HG02970 (cell line): ENCODE results near the gene ATXN7L1.

ENCODE experiments used
- ATAC-seq: cut with Tn5 transposase; IDR thresholded peaks from one replicate; pipeline ENCODE4 v1.9.1; 2021; ENCODE audit warnings: mild to moderate bottlenecking, moderate library complexity, moderate number of reproducible peaks; ENCODE audit not compliant: unreplicated experiment, low FRiP score

ATXN7L1 gene

DNA sequence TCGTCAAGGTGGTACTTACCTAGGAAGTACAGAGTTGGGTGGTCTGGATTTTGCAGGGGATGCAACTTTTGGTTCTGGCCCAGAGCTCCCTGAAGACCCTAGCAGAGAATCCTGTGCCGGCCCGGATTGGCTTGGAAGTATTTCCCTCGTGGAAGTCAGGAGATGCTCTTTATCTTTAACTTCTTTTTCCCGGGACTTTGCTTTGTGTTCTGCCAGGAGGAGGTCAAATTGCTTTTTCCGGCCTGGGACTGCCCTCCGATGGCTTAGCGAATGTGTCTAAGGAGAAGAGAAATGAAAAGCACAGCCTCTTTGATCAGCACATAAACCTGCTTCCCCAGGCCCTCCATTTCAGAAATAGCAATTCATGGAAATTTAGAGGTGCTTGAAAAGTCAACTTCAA is 238.1 kb downstream of the ATXN7L1 start:
- ATAC-seq: no peak

- no peak for ATAC-seq
Observed at GRCh38 chr7:105637755-105638154, 238.6 kb downstream of the ATXN7L1 start.

DNA sequence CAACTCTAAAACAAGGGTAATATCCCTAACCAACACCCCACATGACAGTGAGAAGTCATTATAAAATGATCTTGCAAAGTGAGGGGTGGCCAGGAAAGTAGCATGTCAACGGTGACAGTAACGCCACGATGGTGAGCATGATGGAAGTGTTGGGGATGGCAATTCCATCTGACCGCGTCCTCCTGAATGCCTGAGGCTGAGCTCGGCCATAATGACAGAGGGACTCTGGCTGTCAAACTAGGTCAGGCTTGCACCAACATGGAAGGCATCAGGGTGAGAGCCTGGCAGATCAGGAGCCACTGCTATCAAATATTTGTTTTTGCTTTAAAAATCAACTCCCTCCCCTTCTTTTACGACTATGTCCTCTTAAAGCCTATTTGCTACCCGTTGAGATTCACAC is 239.4 kb downstream of the ATXN7L1 start:
- ATAC-seq: no peak

DNA sequence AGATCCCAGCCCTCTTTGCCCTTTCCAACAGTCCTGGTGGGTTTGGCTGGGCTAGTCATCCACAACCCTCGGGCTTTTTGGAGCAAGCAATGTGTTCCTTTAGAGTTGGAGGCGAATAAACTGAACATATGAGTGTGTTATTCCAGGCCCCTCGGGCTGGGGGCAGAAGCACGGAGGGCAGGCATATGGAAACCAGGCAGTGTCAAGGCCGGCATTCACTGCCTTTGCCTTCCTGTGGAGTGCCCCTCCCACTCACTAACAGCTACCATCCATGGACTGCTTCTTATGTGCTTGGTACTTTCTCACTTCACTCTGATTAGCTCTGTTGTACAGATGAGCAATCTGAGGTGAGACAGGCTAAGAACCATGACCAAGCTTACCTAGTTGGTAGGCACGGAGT is 241.2 kb downstream of the ATXN7L1 start:
- ATAC-seq: no peak

DNA sequence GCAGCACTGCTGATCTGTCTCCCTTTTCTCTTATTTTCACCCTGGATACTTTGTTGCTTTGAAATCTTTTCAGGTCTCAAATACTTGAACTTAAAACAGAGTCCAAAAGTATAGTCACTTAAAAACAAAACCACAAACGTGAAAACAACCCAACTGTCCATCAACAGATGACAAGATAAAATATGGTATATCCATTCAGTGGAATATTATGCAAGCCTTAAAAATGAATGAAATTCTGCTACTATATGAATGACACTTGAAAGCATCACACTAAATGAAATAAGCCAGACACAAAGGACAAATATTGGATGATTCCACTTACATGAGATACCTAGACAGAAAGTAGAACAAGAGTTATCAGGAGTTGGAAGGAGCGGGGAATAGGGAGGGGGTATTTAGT is 250.4 kb downstream of the ATXN7L1 start:
- ATAC-seq: no peak

DNA sequence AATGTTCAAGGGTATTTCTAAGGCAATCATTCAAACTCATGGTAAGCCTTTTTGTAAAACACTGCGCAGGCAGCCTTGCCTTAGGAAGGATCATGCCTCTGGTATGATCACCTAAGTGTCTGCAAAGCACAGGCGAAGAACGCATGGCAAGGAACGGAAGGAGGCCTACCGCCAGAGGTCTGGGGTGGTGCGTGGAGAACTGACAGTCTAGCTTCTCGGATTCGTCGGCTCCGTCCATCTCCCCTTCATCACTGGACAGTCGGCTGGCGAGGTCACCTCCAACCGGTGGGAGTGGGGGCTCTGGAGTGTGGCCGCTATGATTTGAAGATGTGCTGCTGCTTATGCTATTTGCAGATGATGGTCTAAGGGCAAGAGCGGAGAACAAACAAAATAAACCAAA is 252.5 kb downstream of the ATXN7L1 start:
- ATAC-seq: no peak

DNA sequence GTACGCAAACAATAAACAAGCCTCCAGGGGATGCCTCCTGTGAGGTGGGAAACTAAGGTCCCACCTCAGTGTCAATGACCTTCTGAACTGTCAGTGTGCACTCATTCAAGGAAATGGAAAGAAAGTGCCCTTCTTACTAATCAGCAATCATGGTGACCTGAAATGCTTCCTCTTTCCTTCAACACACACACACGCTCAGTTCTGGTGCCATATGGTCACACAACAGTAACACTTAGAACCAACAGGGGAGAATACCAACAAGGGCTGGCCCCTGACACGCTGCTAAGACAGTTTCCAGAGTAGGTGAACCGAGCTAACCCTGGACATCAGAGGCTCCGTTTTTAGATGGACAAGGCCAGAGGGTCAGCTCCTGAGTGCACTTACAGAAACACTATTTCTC is 253.0 kb downstream of the ATXN7L1 start:
- ATAC-seq: no peak

GRCh38 chr7:105622106-105622731 is 254.2 kb downstream of the ATXN7L1 start:
- ATAC-seq: no peak

DNA sequence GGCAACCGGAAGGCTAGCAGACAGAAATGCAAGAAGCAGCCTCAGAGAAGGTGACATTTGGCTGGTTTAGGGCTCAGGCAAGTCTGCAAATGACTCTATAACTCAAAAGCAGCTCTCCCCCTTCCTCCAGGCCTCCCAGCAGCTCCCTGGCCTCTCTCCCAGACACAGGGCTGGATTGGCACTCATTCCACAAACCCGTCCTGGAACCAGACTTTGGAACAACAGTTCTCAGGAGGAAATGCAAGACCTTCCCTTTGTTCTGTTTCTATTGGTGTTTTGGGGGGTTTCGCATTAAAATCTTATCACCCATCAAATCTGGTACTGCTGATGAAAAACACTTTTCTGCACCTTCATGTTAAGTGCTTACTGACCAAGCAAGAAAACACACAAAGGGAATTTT is 254.8 kb downstream of the ATXN7L1 start:
- no peak for ATAC-seq

GRCh38 chr7:105621176-105621575 is 255.2 kb downstream of the ATXN7L1 start:
- ATAC-seq: no peak

DNA sequence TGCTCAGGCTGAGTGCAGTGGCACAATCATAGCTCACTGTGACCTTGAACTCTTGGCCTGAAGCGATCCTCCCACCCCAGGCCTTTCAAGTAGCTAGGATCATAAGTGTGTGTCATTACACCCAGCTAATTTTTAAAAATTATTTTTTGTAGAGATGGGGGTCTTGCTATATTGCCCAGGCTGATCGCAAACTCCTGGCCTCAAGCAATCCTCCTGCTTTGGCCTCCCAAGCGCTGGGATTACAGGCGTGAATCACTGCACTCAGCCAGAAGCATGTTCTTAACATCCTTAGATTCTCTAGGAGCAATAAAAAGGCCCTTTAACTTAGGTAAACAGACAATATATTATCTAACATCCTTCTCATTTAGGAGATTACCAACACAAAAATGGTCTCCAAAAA is 256.8 kb downstream of the ATXN7L1 start:
- no peak for ATAC-seq

DNA sequence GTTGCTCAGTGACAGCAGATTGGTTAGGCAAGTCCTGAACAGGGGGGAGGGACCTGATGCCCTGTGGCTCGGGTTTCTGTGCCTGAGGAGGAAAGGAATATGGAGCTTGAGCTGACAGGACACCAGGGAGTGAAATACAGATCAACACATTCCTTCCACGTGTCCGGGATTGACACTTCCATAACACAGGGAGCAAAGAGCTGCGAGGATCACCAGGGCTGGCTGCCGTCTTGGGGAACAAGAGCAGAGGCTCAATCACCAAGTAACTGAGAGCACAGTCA is 258.4 kb downstream of the ATXN7L1 start:
- no peak for ATAC-seq

DNA sequence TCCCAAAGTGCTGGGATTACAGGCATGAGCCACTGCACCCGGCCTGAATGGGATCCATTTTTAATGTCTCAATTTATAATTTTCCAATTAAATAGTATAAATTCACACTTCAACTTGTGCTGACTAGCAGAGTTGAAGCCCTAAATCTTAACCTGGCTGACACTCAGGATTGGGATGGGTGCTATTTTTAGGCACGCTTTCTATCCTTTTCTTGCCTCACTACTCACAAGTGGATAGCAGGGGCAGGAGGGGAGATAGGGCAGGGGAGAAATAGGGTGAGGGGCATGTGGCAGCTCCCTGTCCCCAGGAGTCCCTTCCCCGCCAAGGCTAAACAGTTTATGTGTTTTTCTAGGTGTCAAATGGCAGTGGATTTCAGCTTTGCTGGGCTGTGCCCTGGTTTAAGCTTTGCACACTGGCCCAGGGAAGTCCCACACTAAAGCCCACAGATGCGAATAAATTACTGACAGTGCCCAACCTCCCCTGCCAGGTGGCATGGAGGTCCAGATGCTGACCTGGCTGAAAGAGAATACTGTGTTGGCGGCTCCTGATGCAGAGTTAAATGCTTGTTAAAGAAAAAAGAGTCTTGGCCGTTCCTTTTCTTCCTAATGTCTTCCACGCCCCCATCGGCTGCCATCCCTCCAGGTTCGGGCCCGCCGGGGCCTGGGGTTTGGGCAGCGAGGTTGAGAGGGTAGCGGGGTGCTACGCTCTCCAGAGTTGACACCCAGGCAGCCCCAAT is 259.0 kb downstream of the ATXN7L1 start:
- no peak for ATAC-seq

- ATAC-seq: no peak
Observed at GRCh38 chr7:105614341-105614840, 262.0 kb downstream of the ATXN7L1 start.

DNA sequence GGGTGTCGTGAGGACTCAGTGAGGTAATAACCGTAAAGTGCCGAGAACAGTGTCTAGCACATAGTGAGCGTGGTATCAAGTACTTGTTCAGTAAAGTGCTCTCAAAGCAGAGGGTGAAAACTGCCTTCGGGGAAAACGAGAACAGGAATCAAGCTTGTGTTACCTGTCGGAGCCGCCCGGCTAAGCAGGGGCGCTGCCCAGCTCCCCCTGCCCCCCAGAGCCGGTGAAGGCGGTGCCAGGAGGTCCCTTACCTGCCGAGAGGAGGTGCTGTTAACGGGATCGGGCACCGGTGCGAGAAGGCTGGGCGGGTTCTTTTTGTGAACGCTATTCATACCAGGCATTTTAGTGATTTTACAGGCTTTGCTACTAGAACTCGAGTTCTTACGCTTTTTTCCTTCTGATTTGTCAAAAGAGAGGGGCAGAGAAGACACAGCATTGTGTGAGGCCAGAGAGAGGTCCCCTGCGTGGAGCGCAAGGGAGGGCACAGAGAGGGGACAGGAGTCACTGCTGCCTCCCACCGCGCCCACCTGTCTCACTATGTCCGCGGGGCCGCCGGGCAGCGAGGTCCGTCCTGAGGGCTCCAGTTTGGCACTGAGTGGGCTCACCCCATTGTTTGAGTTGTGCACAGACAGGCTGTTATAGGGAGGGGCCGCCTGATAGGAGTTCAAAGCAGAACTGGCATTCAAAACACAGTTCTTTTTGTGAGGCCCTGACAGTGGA is 262.6 kb downstream of the ATXN7L1 start:
- ATAC-seq: no peak

GRCh38 chr7:105612806-105613205 is 263.6 kb downstream of the ATXN7L1 start:
- no peak for ATAC-seq

GRCh38 chr7:105611856-105612775 is 264.3 kb downstream of the ATXN7L1 start:
- ATAC-seq: no peak

DNA sequence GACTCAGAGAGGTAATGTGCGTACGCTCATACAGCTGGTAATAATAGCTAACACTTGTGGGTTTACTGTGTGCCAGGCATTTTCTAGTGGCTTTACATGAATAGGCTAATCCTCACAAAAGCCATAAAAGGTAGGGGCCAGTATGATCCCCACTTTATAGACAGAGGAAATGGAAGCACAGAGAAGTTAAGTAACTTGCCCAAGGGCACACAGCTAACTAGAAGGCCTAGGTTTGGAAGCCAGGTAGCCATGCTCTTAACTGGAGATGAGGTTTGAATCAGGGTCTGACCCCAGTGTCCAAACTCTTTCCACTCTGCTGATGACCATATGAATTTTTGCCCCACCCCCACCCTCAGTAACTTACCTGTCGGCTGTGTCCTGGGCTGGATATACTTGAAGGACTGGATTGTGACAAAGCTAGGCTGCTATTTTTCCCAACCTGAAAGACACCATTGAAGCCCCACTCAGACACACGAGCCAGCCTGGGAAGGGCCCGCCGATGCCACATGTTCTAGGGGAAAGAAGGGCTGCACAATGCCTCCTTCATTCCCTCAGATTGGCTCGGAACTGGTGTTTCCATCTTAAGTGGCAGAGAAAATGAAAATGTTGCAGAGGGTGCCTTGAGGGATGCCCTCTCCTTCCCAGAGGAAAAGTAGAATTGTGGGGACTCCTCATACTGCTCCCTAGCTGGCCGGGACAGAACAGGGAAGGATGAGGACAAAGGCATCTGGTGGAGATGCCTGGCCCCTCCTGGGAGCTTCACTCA is 266.1 kb downstream of the ATXN7L1 start:
- no peak for ATAC-seq

- no peak for ATAC-seq
Observed at GRCh38 chr7:105602325-105603305, 273.8 kb downstream of the ATXN7L1 start.
